ENCODE results near the gene FCMR. TPM values are rescaled to one million over a fixed set of nuclear protein-coding genes. Genes with fewer than 3 reads are reported as not detected.

Gene FCMR
- total and polyA plus RNA-seq, 2 donors (not counting 1 experiment from before 2014, with no cell fraction given): 711 to 931 TPM

- H3K27ac Mint-ChIP-seq: no peak overlapping the region
- peaks cover 27% of the 10 kb centered on the region for H3K4me1 Mint-ChIP-seq
- peaks cover 7 to 12% of the 10 kb centered on the region in 2 donors for H3K4me1 ChIP-seq (ENCODE audit: control insufficient read depth in 2 of 2, insufficient read depth in 2 of 2, low read length in 2 of 2)
- WGBS (ENCODE audit: insufficient coverage): no CpG with 5 or more reads among the region's 3 CpGs
- no peaks in the 10 kb centered on the region for H4K20me1 ChIP-seq (ENCODE audit: control insufficient read depth, insufficient read depth, low read length, poor library complexity, severe bottlenecking)
- no peak overlapping the region for H3K4me3 Mint-ChIP-seq
- no peaks in the 10 kb centered on the region for H3K79me2 ChIP-seq (ENCODE audit: control insufficient read depth, insufficient read depth, low read length)
- ChIA-PET CTCF (interaction anchor here (1.1 to 5.3 kb wide), 4 partner anchors 14 to 468 kb away, joined by 3 to 39 read pairs (median 4); no protein-coding TSS in a partner anchor), POLR2A (no interaction called here)
- no peak overlapping the region for H3K27ac ChIP-seq (ENCODE audit: low read length in 2 of 2)
- no peak overlapping the region for H3K4me2 ChIP-seq (replicated peaks; ENCODE audit: low read depth, low read length, poor library complexity, severe bottlenecking)
- peaks cover 8% of the 10 kb centered on the region for H3K27me3 Mint-ChIP-seq
- no peaks in the 10 kb centered on the region for H3K36me3 ChIP-seq (replicated peaks in 1 of 2; ENCODE audit: control extremely low read depth in 1 of 2, control insufficient read depth in 1 of 2, extremely low read depth in 1 of 2, insufficient read depth in 2 of 2, low read length in 1 of 2)
- intact Hi-C loops (cut with micrococcal nuclease): no loop called here
- ATAC-seq (ENCODE audit: low read depth): no peak
- no peak for DNase-seq
- H3K9me3 Mint-ChIP-seq (ENCODE audit: insufficient read depth): no peaks in the 10 kb centered on the region
- peaks cover 0 to 5% (median 2%) of the 10 kb centered on the region in 4 experiments for H3K27me3 ChIP-seq (replicated peaks in 1 of 4; ENCODE audit: control extremely low read depth in 1 of 4, control insufficient read depth in 3 of 4, insufficient read depth in 4 of 4, low read length in 3 of 4)
- no peak overlapping the region for H3K4me3 ChIP-seq (ENCODE audit: control extremely low read depth in 1 of 5, extremely low read depth in 1 of 5, insufficient read depth in 1 of 5, low read depth in 2 of 5, low read length in 4 of 5)
- no peak overlapping the region for H3K9ac ChIP-seq (ENCODE audit: low read length)
- H3K9me3 ChIP-seq (ENCODE audit: control extremely low read depth in 1 of 3, control insufficient read depth in 2 of 3, insufficient read depth in 1 of 3, low read length in 2 of 3): peaks cover 0 to 6% (median 4%) of the 10 kb centered on the region in 3 donors
- TF ChIP-seq, protein P1, sequence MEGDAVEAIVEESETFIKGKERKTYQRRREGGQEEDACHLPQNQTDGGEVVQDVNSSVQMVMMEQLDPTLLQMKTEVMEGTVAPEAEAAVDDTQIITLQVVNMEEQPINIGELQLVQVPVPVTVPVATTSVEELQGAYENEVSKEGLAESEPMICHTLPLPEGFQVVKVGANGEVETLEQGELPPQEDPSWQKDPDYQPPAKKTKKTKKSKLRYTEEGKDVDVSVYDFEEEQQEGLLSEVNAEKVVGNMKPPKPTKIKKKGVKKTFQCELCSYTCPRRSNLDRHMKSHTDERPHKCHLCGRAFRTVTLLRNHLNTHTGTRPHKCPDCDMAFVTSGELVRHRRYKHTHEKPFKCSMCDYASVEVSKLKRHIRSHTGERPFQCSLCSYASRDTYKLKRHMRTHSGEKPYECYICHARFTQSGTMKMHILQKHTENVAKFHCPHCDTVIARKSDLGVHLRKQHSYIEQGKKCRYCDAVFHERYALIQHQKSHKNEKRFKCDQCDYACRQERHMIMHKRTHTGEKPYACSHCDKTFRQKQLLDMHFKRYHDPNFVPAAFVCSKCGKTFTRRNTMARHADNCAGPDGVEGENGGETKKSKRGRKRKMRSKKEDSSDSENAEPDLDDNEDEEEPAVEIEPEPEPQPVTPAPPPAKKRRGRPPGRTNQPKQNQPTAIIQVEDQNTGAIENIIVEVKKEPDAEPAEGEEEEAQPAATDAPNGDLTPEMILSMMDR (IDR thresholded peaks at IDR 0.05): no peak
- no peak for TF ChIP-seq EZH2 (IDR thresholded peaks at IDR 0.05; ENCODE audit: borderline replicate concordance, insufficient read depth, low read depth, low read length, poor library complexity, severe bottlenecking)
- H2AFZ ChIP-seq (ENCODE audit: insufficient read depth, low read depth, low read length, poor library complexity, severe bottlenecking): no peak overlapping the region
These were observed 25.5 kb upstream of the FCMR start for GRCh38 chr1:206947255-206947654.

- TF ChIP-seq EZH2 (IDR thresholded peaks at IDR 0.05; ENCODE audit: borderline replicate concordance, insufficient read depth, low read depth, low read length, poor library complexity, severe bottlenecking): no peak
- TF ChIP-seq, protein P1 (IDR thresholded peaks at IDR 0.05): no peak
- H3K27ac ChIP-seq (ENCODE audit: low read length in 2 of 2): no peak within 1 kb of the TSS
- peaks cover 0 to 5% (median 2%) of the 10 kb centered on the region in 4 experiments for H3K27me3 ChIP-seq (replicated peaks in 1 of 4; ENCODE audit: control extremely low read depth in 1 of 4, control insufficient read depth in 3 of 4, insufficient read depth in 4 of 4, low read length in 3 of 4)
- no peak within 1 kb of the TSS for H2AFZ ChIP-seq (ENCODE audit: insufficient read depth, low read depth, low read length, poor library complexity, severe bottlenecking)
- Mint-ChIP-seq H3K9me3 (ENCODE audit: insufficient read depth) (no peaks in the 10 kb centered on the region), H3K27ac (no peak within 1 kb of the TSS), H3K4me1 (peaks cover 18% of the 10 kb centered on the region), H3K4me3 (no peak within 1 kb of the TSS), H3K27me3 (peaks cover 8% of the 10 kb centered on the region)
- no peak within 1 kb of the TSS for H3K4me3 ChIP-seq (ENCODE audit: control extremely low read depth in 1 of 5, extremely low read depth in 1 of 5, insufficient read depth in 1 of 5, low read depth in 2 of 5, low read length in 4 of 5)
- H4K20me1 ChIP-seq (ENCODE audit: control insufficient read depth, insufficient read depth, low read length, poor library complexity, severe bottlenecking): no peaks in the 10 kb centered on the region
- peaks cover 0 to 5% of the 10 kb centered on the region in 2 donors for H3K4me1 ChIP-seq (ENCODE audit: control insufficient read depth in 2 of 2, insufficient read depth in 2 of 2, low read length in 2 of 2)
- POLR2A ChIA-PET: interaction anchor here (0.6 kb wide), 1 partner anchor 398 kb away, joined by 3 read pairs; no protein-coding TSS in a partner anchor
- H3K9ac ChIP-seq (ENCODE audit: low read length): no peak within 1 kb of the TSS
- DNase-seq (no peak), ATAC-seq (ENCODE audit: low read depth) (no peak)
- peaks cover 0 to 6% (median 4%) of the 10 kb centered on the region in 3 donors for H3K9me3 ChIP-seq (ENCODE audit: control extremely low read depth in 1 of 3, control insufficient read depth in 2 of 3, insufficient read depth in 1 of 3, low read length in 2 of 3)
- CTCF ChIA-PET: interaction anchor here (0.8 to 5.3 kb wide), 6 partner anchors 13 to 143 kb away, joined by 3 to 39 read pairs (median 3); no protein-coding TSS in a partner anchor
- H3K79me2 ChIP-seq (ENCODE audit: control insufficient read depth, insufficient read depth, low read length): no peaks in the 10 kb centered on the region
- intact Hi-C loops (cut with micrococcal nuclease): no loop called here
- no peak within 1 kb of the TSS for H3K4me2 ChIP-seq (replicated peaks; ENCODE audit: low read depth, low read length, poor library complexity, severe bottlenecking)
- WGBS (ENCODE audit: insufficient coverage): 88% methylated on average over 6 of the region's 7 CpGs
- no peaks in the 10 kb centered on the region for H3K36me3 ChIP-seq (replicated peaks in 1 of 2; ENCODE audit: control extremely low read depth in 1 of 2, control insufficient read depth in 1 of 2, extremely low read depth in 1 of 2, insufficient read depth in 2 of 2, low read length in 1 of 2)
These were observed 24.5 kb upstream of the FCMR start, which contains the start of gene PIGR for GRCh38 chr1:206946261-206946660. Gene PIGR (minus strand): TSS chr1:206946466. CDS start chr1:206940531, 5,935 bp downstream.

Measured in B cell (primary cell).